GM12892 (cell line): ENCODE measurements around the gene RLBP1.

Source experiments
- DNase-seq: peaks from one replicate; pipeline ENCODE4 v3.0.0; 2011; ENCODE audit not compliant: insufficient read length
- FAIRE-seq: peaks from 2 replicates; lab custom pipeline; 2011; peaks lifted over from hg19 to GRCh38; lab: Jason Lieb, UNC
- POLR2A ChIP-seq: IDR thresholded peaks from 2 replicates; pipeline ENCODE4 v1.6.1; 2011; ENCODE audit warnings: low read depth, low read length, control low read depth
- POLR2AphosphoS5 ChIP-seq: IDR thresholded peaks from 2 replicates; pipeline ENCODE4 v1.6.1; 2011; ENCODE audit warnings: low read depth, low read length, control low read depth
- TAF1 ChIP-seq: IDR thresholded peaks from 2 replicates; pipeline ENCODE4 v1.6.1; 2011; ENCODE audit warnings: low read depth, mild to moderate bottlenecking, control low read depth, low read length, borderline replicate concordance

The RLBP1 gene

GRCh38 chr15:89226359-89227221 is 5.2 kb upstream of the RLBP1 start:
- TF ChIP-seq POLR2A, result no peak
- no peak for TF ChIP-seq POLR2AphosphoS5
- no peak for TF ChIP-seq TAF1
- no peak for DNase-seq
- FAIRE-seq, result no peak

- FAIRE-seq, result no peak
- DNase-seq, result no peak
- TF ChIP-seq TAF1, result no peak
- no peak for TF ChIP-seq POLR2AphosphoS5
- no peak for TF ChIP-seq POLR2A
Measured at GRCh38 chr15:89225588-89225987, 4.2 kb upstream of the RLBP1 start.

DNA sequence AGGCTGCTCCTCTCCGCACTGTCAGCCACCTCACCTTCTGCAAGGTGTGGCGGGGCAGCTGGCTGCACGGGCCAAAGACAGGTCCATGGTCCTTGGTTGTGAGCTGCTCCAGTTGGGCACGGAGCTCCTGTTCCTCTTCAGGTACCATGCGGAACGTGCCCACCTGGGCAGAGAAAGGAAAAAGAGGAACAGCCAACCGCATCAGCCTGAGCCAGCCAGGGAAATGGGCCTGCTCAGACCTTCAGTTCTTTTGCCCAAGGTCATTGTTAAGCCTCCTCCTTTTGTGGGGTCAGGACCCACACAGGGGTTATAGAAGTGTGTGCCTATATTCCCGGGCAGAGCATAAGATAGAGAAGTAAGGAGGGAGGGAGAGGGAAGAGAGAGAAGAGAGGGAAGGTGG is 2.8 kb downstream of the RLBP1 start:
- DNase-seq (no peak), FAIRE-seq (no peak)
- no peak for TF ChIP-seq POLR2AphosphoS5
- no peak for TF ChIP-seq POLR2A
- TF ChIP-seq TAF1, result no peak

DNA sequence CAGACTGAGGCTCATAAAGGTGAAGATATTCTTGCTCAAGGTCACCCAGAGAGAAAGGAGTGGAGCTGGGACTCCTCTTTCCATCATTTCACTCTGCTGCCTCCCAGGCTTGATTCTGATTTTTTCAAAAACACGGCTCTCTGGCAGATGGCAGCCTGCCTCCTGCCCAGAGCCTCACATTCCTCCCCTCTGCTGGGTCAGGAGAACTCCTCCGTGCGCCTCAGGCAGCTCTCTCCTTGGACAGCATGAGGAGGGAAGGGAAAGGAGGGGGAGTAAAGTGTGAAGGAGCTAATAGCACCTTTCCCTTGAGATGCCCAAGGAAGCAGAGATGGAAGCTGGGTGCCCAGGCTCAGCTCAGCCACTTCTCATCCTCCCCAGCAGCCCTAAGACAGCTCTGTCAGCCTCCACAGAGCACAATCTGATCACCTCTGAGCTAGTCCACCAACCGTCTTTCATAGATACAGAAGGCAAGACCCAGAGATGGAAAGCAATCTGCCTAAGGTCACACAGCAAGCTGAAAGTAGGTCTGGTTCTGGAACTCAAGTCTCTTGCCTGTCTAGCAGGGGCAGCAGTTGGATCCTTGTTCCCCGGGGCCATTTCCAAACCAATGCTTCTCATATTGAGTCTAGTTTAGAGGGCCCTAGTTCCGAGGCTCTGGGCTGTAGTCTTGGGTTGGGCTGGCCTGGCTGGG is 3.5 kb downstream of the RLBP1 start:
- TF ChIP-seq POLR2A (no peak), POLR2AphosphoS5 (no peak), TAF1 (no peak)
- FAIRE-seq (no peak), DNase-seq (no peak)

GRCh38 chr15:89217031-89217430 is 4.3 kb downstream of the RLBP1 start:
- TF ChIP-seq TAF1 (no peak), POLR2AphosphoS5 (no peak), POLR2A (no peak)
- DNase-seq, result no peak
- FAIRE-seq, result no peak

- no peak for TF ChIP-seq POLR2AphosphoS5
- no peak for TF ChIP-seq POLR2A
- TF ChIP-seq TAF1, result no peak
Measured at GRCh38 chr15:89215627-89216026, 5.8 kb downstream of the RLBP1 start.

GRCh38 chr15:89211678-89212170 is 9.7 kb downstream of the RLBP1 start:
- FAIRE-seq (no peak), DNase-seq (no peak)
- TF ChIP-seq POLR2A (no peak), TAF1 (no peak), POLR2AphosphoS5 (no peak)

More at GRCh38 chr15:89215627-89216026, 5.8 kb downstream of the RLBP1 start:
- no peak for FAIRE-seq
- no peak for DNase-seq

DNA sequence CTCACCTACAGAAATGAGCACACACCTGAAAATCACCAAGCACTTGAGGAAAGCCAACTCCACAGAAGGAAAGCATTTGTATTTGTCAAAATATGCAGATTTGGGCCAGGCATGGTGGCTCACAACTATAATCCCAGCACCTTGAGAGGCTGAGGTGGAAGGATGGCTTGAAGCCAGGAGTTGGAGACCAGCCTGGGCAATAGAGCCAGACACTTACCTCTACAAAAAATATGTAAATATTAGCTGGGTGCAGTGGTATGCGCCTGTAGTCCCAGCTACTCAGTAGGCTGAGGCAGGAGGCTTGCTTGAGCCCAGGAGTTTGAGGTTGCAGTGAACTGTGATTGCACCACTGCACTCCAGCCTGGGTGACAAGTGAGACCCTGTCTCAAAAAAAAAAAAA is 12.3 kb downstream of the RLBP1 start:
- TF ChIP-seq POLR2A (no peak), POLR2AphosphoS5 (no peak), TAF1 (no peak)
- DNase-seq (no peak), FAIRE-seq (no peak)

DNA sequence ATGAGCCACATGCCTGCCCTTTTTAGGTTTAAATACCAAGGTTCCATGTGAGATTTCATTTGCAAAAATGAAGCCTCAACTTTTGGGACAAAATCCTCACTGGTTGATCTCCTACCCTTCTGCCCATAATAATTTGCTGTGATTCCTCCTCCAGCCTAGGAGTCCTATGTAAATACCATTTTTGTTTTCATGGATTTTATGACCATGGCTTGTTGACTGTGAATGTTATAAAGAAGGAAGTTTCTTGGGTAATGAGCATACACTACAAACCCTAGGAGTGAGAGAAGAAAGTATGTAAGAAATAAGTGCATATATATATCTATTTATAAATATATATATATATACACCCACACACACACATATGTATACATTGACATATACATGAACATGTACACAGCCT is 13.1 kb downstream of the RLBP1 start:
- no peak for DNase-seq
- no peak for TF ChIP-seq TAF1
- TF ChIP-seq POLR2AphosphoS5, result no peak
- TF ChIP-seq POLR2A, result no peak
- FAIRE-seq, result no peak

- FAIRE-seq (peak; percentile 70), DNase-seq (peak; percentile 77)
- TF ChIP-seq POLR2AphosphoS5 (no peak), POLR2A (no peak), TAF1 (no peak)
Measured at GRCh38 chr15:89206908-89207331, 14.5 kb downstream of the RLBP1 start.

GRCh38 chr15:89205991-89206585 is 15.3 kb downstream of the RLBP1 start:
- FAIRE-seq (no peak), DNase-seq (no peak)
- no peak for TF ChIP-seq POLR2AphosphoS5
- TF ChIP-seq POLR2A, result no peak
- no peak for TF ChIP-seq TAF1
